ENCODE measurements around the gene PIGS. TPM values are rescaled to one million over a fixed set of nuclear protein-coding genes. Genes with fewer than 3 reads are reported as not detected.

The PIGS gene
- total and polyA plus RNA-seq, 2 of the 13 experiments (the other 11 are each of a cell fraction or from before 2014, with no cell fraction given), result 31.7 to 42.6 TPM

- TF ChIP-seq SRSF1 (optimal IDR thresholded peaks at IDR 0.05; ENCODE audit: low read depth, low read length) (peak; percentile 32), ZNF256 (CRISPR knock-in tag; conservative IDR thresholded peaks at IDR 0.05) (0 out of 2 replicates have a peak, but pooled peaks have one; percentile 3), GATA4 (IDR thresholded peaks at IDR 0.05; ENCODE audit: borderline replicate concordance, low read depth) (0 out of 2 replicates have a peak, but pooled peaks have one; percentile 13), CHD2 (IDR thresholded peaks at IDR 0.05; ENCODE audit: low read depth, low read length) (no peak), ZNF12 (CRISPR knock-in tag; IDR thresholded peaks at IDR 0.05) (no peak), ZNF75D (CRISPR knock-in tag; IDR thresholded peaks at IDR 0.05; ENCODE audit: borderline replicate concordance) (no peak), ZNF792 (CRISPR knock-in tag; IDR thresholded peaks at IDR 0.05) (no peak), REL (CRISPR knock-in tag; conservative IDR thresholded peaks at IDR 0.05) (no peak), ESRRA (CRISPR knock-in tag; IDR thresholded peaks at IDR 0.05; ENCODE audit: low read depth) (peak; percentile 34; the same call in 1 of the 2 replicates), POLR2AphosphoS5 (IDR thresholded peaks at IDR 0.05; ENCODE audit: low read depth, low read length) (peak; percentile 76), YEATS4 (CRISPR knock-in tag; IDR thresholded peaks at IDR 0.05; ENCODE audit: borderline replicate concordance) (peak; percentile 42; the same call in 1 of the 2 replicates), SKI (IDR thresholded peaks at IDR 0.05; ENCODE audit: partially characterized antibody) (peak; percentile 61), ZNF740 (CRISPR knock-in tag; IDR thresholded peaks at IDR 0.05) (no peak), MNT (IDR thresholded peaks at IDR 0.05) (0 out of 2 replicates have a peak, but pooled peaks have one; percentile 10), FOSL1 (CRISPR knock-in tag; IDR thresholded peaks at IDR 0.05; ENCODE audit: borderline replicate concordance) (no peak), REPIN1 (CRISPR knock-in tag; IDR thresholded peaks at IDR 0.05; ENCODE audit: borderline replicate concordance, low read depth) (no peak), ZSCAN30 (CRISPR knock-in tag; IDR thresholded peaks at IDR 0.05) (no peak), GMEB1 (CRISPR knock-in tag; IDR thresholded peaks at IDR 0.05; ENCODE audit: borderline replicate concordance) (peak; percentile 94), ZBTB21 (CRISPR knock-in tag; IDR thresholded peaks at IDR 0.05) (no peak), SP5 (CRISPR knock-in tag; IDR thresholded peaks at IDR 0.05; ENCODE audit: borderline replicate concordance, low read depth) (no peak; the same call in 1 of the 2 replicates), PLRG1 (conservative IDR thresholded peaks at IDR 0.05) (no peak), BRCA1 (CRISPR knock-in tag; IDR thresholded peaks at IDR 0.05) (no peak), HBP1 (CRISPR knock-in tag; IDR thresholded peaks at IDR 0.05; ENCODE audit: low read depth) (0 out of 2 replicates have a peak, but pooled peaks have one; percentile 50), ZNF253 (CRISPR knock-in tag; IDR thresholded peaks at IDR 0.05; ENCODE audit: borderline replicate concordance) (no peak), DNMT3B (CRISPR knock-in tag; conservative IDR thresholded peaks at IDR 0.05) (no peak)
Observed at GRCh38 chr17:28598799-28599310, 27.5 kb upstream of the PIGS start, which contains the start of gene SPAG5 (continued).
